HG03159 (cell line): ENCODE data around the gene INCA1.
A peak's percentile ranks its signal among the peaks of the same experiment; 100 is the strongest.

Experiments used
- ATAC-seq: cut with Tn5 transposase; IDR thresholded peaks from one replicate; pipeline ENCODE4 v1.9.1; 2021; ENCODE audit warnings: mild to moderate bottlenecking, moderate library complexity; ENCODE audit not compliant: unreplicated experiment

The INCA1 gene

GRCh38 chr17:4972752-4973151 is 24.6 kb downstream of the INCA1 start:
- ATAC-seq, result no peak

- no peak for ATAC-seq
These were observed 25.0 kb downstream of the INCA1 start for GRCh38 chr17:4972322-4972721.

GRCh38 chr17:4971826-4972225 is 25.5 kb downstream of the INCA1 start:
- ATAC-seq, result no peak

GRCh38 chr17:4970273-4970672 is 27.0 kb downstream of the INCA1 start:
- no peak for ATAC-seq

- no peak for ATAC-seq
These were observed 27.7 kb downstream of the INCA1 start for GRCh38 chr17:4969551-4970173.

GRCh38 chr17:4969047-4969550 is 28.2 kb downstream of the INCA1 start:
- ATAC-seq, result no peak

- no peak for ATAC-seq
These were observed 28.8 kb downstream of the INCA1 start for GRCh38 chr17:4968486-4969046.

GRCh38 chr17:4967539-4968485 is 29.5 kb downstream of the INCA1 start, which contains the start of gene SPAG7:
Gene SPAG7, minus strand, starts transcription at chr17:4967817. Its CDS starts 13 bp downstream, at chr17:4967804.
- ATAC-seq, result peak; percentile 58

GRCh38 chr17:4966844-4967538 is 30.3 kb downstream of the INCA1 start:
- peak; percentile 83 for ATAC-seq

- no peak for ATAC-seq
These were observed 31.9 kb downstream of the INCA1 start for GRCh38 chr17:4965311-4965986.

GRCh38 chr17:4960279-4960922 is 36.9 kb downstream of the INCA1 start:
- ATAC-seq, result no peak

GRCh38 chr17:4959261-4959965 is 37.9 kb downstream of the INCA1 start:
- no peak for ATAC-seq

GRCh38 chr17:4958102-4958501 is 39.2 kb downstream of the INCA1 start:
- no peak for ATAC-seq

GRCh38 chr17:4956493-4957061 is 40.7 kb downstream of the INCA1 start:
- no peak for ATAC-seq

- ATAC-seq, result no peak
These were observed 42.2 kb downstream of the INCA1 start for GRCh38 chr17:4955091-4955490.

- ATAC-seq, result no peak
These were observed 43.8 kb downstream of the INCA1 start for GRCh38 chr17:4953451-4953961.

- ATAC-seq, result no peak
These were observed 45.8 kb downstream of the INCA1 start for GRCh38 chr17:4951486-4951885.

GRCh38 chr17:4950746-4951204 is 46.5 kb downstream of the INCA1 start, which contains the start of gene ENO3:
Gene ENO3, plus strand, starts transcription at chr17:4951119. Its CDS starts 711 bp downstream, at chr17:4951830.
- ATAC-seq, result no peak
